Spleen (tissue), 7 donors: ENCODE data around the gene RAD51B.

ENCODE experiments used
- CTCF ChIP-seq, 11 experiments: fragments of 200-600 bp in 7 of 11; fragments of 450-650 bp in 4 of 11; sonication (generic) in 4 of 11; IDR thresholded peaks in 8 of 11; conservative IDR thresholded peaks in 3 of 11; 1 replicate in 7 of 11; 2 replicates in 4 of 11; pipeline versions ENCODE4 v1.4.0 to v1.8.0; 2016 to 2021; ENCODE audit warnings: antibody characterized with exemption in 11 of 11, inconsistent platforms in 4 of 11, mild to moderate bottlenecking in 1 of 11
- POLR2A ChIP-seq, 3 donors: fragments of 450-650 bp; IDR thresholded peaks; one replicate each; pipeline ENCODE4 v1.5.1; 2017; ENCODE audit warnings: antibody characterized with exemption in 3 of 3, mild to moderate bottlenecking in 1 of 3
- POLR2AphosphoS5 ChIP-seq, 3 donors: sonication (generic); formaldehyde crosslinking; IDR thresholded peaks; one replicate each; pipeline ENCODE4 v1.5.1; 2017; ENCODE audit warnings: antibody characterized with exemption in 3 of 3
- donor health status: DM: no; HTN: no; CAD: no; lungs with moderate emphysema.
- donor health status: DM: no; HTN: no; CAD: no.
- donor health status: DM: no; HTN: no; CAD: no.

DNA sequence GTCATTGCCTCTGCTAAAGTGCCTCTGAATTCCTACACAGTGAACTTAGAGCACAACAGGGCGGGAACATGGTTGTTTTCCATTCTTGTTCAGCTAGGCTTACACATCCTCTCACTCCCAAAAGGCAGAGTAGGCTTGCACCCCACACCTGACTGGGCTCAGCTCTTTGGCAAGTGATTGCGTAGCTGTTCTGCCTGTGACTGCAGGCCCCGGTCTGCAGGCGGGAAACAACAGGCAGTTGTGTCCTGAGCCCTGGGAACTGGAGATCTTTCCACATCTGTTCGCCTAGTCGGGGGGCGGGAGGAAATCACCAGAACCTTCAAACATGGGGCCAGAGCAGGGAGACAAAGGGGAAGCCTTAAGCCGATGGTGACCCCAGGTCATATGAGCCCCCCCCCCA is 698.6 kb downstream of the RAD51B start:
- TF ChIP-seq CTCF (IDR thresholded peaks at IDR 0.05 in 8 of 11, conservative IDR thresholded peaks at IDR 0.05 in 3 of 11) (no peak), POLR2AphosphoS5 (IDR thresholded peaks at IDR 0.05) (no peak), POLR2A (IDR thresholded peaks at IDR 0.05) (no peak)
